ENCODE results near the gene PCSK2. TPM values are rescaled to one million over a fixed set of nuclear protein-coding genes. Genes with fewer than 3 reads are reported as not detected.

PCSK2 gene
- total RNA-seq, 1 experiment from 2014 or later, result not detected

- Histone ChIP-seq H3K4me3 (no peak overlapping the region), H2AFZ (no peak overlapping the region), H4K20me1 (ENCODE audit: insufficient read depth) (no peaks in the 10 kb centered on the region), H3K27ac (no peak overlapping the region), H3K4me1 (replicated peaks; ENCODE audit: insufficient read depth) (no peaks in the 10 kb centered on the region), H3F3A (ENCODE audit: insufficient read depth, low read depth) (no peaks in the 10 kb centered on the region), H3K79me2 (ENCODE audit: low read depth) (no peaks in the 10 kb centered on the region), H3K9me3 (ENCODE audit: insufficient read depth, low read depth) (no peaks in the 10 kb centered on the region), H3K9me2 (ENCODE audit: insufficient read depth) (no peaks in the 10 kb centered on the region), H3K36me3 (ENCODE audit: low read depth) (no peaks in the 10 kb centered on the region), H3K27me3 (ENCODE audit: insufficient read depth, low read depth) (peaks cover 83% of the 10 kb centered on the region), H3K4me2 (no peak overlapping the region)
- no peak for DNase-seq
- TF ChIP-seq CTCF (conservative IDR thresholded peaks at IDR 0.05) (no peak), EZH2 (IDR thresholded peaks at IDR 0.05; ENCODE audit: low read depth) (no peak)
- intact Hi-C loops (cut with micrococcal nuclease; ENCODE audit: unreplicated experiment), result no loop called here
- CTCF ChIA-PET, result no interaction called here
- POLR2A ChIA-PET (ENCODE audit: unreplicated experiment), result no interaction called here
- no TSS peak for BruUV-seq (replicated peaks)
Measured at GRCh38 chr20:17344790-17345189, 118.0 kb downstream of the PCSK2 start.

- Histone ChIP-seq H2AFZ (no peak overlapping the region), H3K4me3 (no peak overlapping the region), H3K27me3 (ENCODE audit: insufficient read depth, low read depth) (peaks cover 83% of the 10 kb centered on the region), H3K4me2 (no peak overlapping the region), H3F3A (ENCODE audit: insufficient read depth, low read depth) (no peaks in the 10 kb centered on the region), H3K9me3 (ENCODE audit: insufficient read depth, low read depth) (no peaks in the 10 kb centered on the region), H3K36me3 (ENCODE audit: low read depth) (no peaks in the 10 kb centered on the region), H3K27ac (no peak overlapping the region), H4K20me1 (ENCODE audit: insufficient read depth) (no peaks in the 10 kb centered on the region), H3K4me1 (replicated peaks; ENCODE audit: insufficient read depth) (no peaks in the 10 kb centered on the region), H3K9me2 (ENCODE audit: insufficient read depth) (no peaks in the 10 kb centered on the region), H3K79me2 (ENCODE audit: low read depth) (no peaks in the 10 kb centered on the region)
- intact Hi-C loops (cut with micrococcal nuclease; ENCODE audit: unreplicated experiment), result no loop called here
- ChIA-PET CTCF (interaction anchor here (0.6 kb wide), 1 partner anchor 84 kb away, joined by 5 read pairs; no protein-coding TSS in a partner anchor), POLR2A (ENCODE audit: unreplicated experiment) (no interaction called here)
- TF ChIP-seq EZH2 (IDR thresholded peaks at IDR 0.05; ENCODE audit: low read depth) (no peak), CTCF (conservative IDR thresholded peaks at IDR 0.05) (no peak)
- no TSS peak for BruUV-seq (replicated peaks)
- no peak for DNase-seq
Measured at GRCh38 chr20:17345321-17345720, 118.5 kb downstream of the PCSK2 start.

GRCh38 chr20:17350321-17350720 is 123.5 kb downstream of the PCSK2 start:
- Histone ChIP-seq H3K27ac (no peak overlapping the region), H4K20me1 (ENCODE audit: insufficient read depth) (no peaks in the 10 kb centered on the region), H3K4me3 (no peak overlapping the region), H2AFZ (no peak overlapping the region), H3K79me2 (ENCODE audit: low read depth) (no peaks in the 10 kb centered on the region), H3K27me3 (ENCODE audit: insufficient read depth, low read depth) (peaks cover 56% of the 10 kb centered on the region), H3K4me2 (no peak overlapping the region), H3F3A (ENCODE audit: insufficient read depth, low read depth) (no peaks in the 10 kb centered on the region), H3K9me3 (ENCODE audit: insufficient read depth, low read depth) (no peaks in the 10 kb centered on the region), H3K9me2 (ENCODE audit: insufficient read depth) (no peaks in the 10 kb centered on the region), H3K36me3 (ENCODE audit: low read depth) (no peaks in the 10 kb centered on the region), H3K4me1 (replicated peaks; ENCODE audit: insufficient read depth) (no peaks in the 10 kb centered on the region)
- no peak for DNase-seq
- TF ChIP-seq CTCF (conservative IDR thresholded peaks at IDR 0.05), result no peak
- TF ChIP-seq EZH2 (IDR thresholded peaks at IDR 0.05; ENCODE audit: low read depth), result no peak
- CTCF ChIA-PET, result no interaction called here
- no TSS peak for BruUV-seq (replicated peaks)
- POLR2A ChIA-PET (ENCODE audit: unreplicated experiment), result no interaction called here
- intact Hi-C loops (cut with micrococcal nuclease; ENCODE audit: unreplicated experiment), result no loop called here

All from PC-9 (cell line).